Mucosa of stomach (tissue), 1 donor: Measurements from ENCODE around the gene DCP2.
"Not testable (repeated sequence)": the region's sequence is repeated elsewhere in the genome, so short reads cannot be mapped to it uniquely, and the experiment has no call there.

Experiments used
- H3K27me3 ChIP-seq: one replicate; pipeline ENCODE4 v1.7.0; 2013; ENCODE audit warnings: mild to moderate bottlenecking, low read length; ENCODE audit not compliant: control insufficient read depth, insufficient read depth
- H3K36me3 ChIP-seq: one replicate; pipeline ENCODE4 v1.7.0; 2013; ENCODE audit warnings: low read length; ENCODE audit not compliant: control insufficient read depth, insufficient read depth
- H3K4me1 ChIP-seq: one replicate; pipeline ENCODE4 v1.7.0; 2013; ENCODE audit warnings: mild to moderate bottlenecking, low read length; ENCODE audit not compliant: control insufficient read depth, insufficient read depth
- H3K4me3 ChIP-seq: one replicate; pipeline ENCODE4 v1.7.0; 2013; ENCODE audit warnings: low read length
- H3K9ac ChIP-seq: one replicate; pipeline ENCODE4 v1.7.0; 2013; ENCODE audit warnings: mild to moderate bottlenecking, low read length, moderate library complexity
- H3K9me3 ChIP-seq: one replicate; pipeline ENCODE4 v1.7.0; 2013; ENCODE audit warnings: mild to moderate bottlenecking, low read length, moderate library complexity; ENCODE audit not compliant: control insufficient read depth
- donor health status: Pancreatic carcinoma.

DCP2 gene

GRCh38 chr5:112956606-112957005 lies 20.0 kb upstream of the DCP2 start:
- H3K9me3 ChIP-seq = no peaks in the 10 kb centered on the region
- H3K27me3 ChIP-seq = no peaks in the 10 kb centered on the region
- H3K9ac ChIP-seq = no peak overlapping the region
- peaks cover 23% of the 10 kb centered on the region for H3K4me1 ChIP-seq
- H3K36me3 ChIP-seq = no peaks in the 10 kb centered on the region
- no peak overlapping the region for H3K4me3 ChIP-seq

GRCh38 chr5:112957036-112957808 lies 19.4 kb upstream of the DCP2 start:
- H3K27me3 ChIP-seq = no peaks in the 10 kb centered on the region
- H3K9ac ChIP-seq = no peak overlapping the region
- H3K4me3 ChIP-seq = no peak overlapping the region
- H3K36me3 ChIP-seq = no peaks in the 10 kb centered on the region
- peaks cover 23% of the 10 kb centered on the region for H3K4me1 ChIP-seq
- no peaks in the 10 kb centered on the region for H3K9me3 ChIP-seq

GRCh38 chr5:112958093-112959088 lies 18.2 kb upstream of the DCP2 start:
- no peak overlapping the region for H3K9ac ChIP-seq
- no peaks in the 10 kb centered on the region for H3K9me3 ChIP-seq
- no peaks in the 10 kb centered on the region for H3K36me3 ChIP-seq
- H3K27me3 ChIP-seq = no peaks in the 10 kb centered on the region
- no peak overlapping the region for H3K4me3 ChIP-seq
- peaks cover 23% of the 10 kb centered on the region for H3K4me1 ChIP-seq

GRCh38 chr5:112959872-112960271 lies 16.7 kb upstream of the DCP2 start:
- H3K9ac ChIP-seq, H3K9me3 ChIP-seq: not testable (repeated sequence)
- H3K4me1 ChIP-seq = peaks cover 23% of the 10 kb centered on the region

GRCh38 chr5:112960315-112960714 lies 16.3 kb upstream of the DCP2 start:
- no peak overlapping the region for H3K9ac ChIP-seq
- no peaks in the 10 kb centered on the region for H3K27me3 ChIP-seq
- no peaks in the 10 kb centered on the region for H3K9me3 ChIP-seq
- no peak overlapping the region for H3K4me3 ChIP-seq
- no peaks in the 10 kb centered on the region for H3K36me3 ChIP-seq
- peaks cover 23% of the 10 kb centered on the region for H3K4me1 ChIP-seq

More at GRCh38 chr5:112959872-112960271, 16.7 kb upstream of the DCP2 start:
- H3K36me3 ChIP-seq, H3K27me3 ChIP-seq, H3K4me3 ChIP-seq: not testable (repeated sequence)

GRCh38 chr5:112960863-112961504 lies 15.6 kb upstream of the DCP2 start:
- Histone ChIP-seq H3K9ac (no peak overlapping the region), H3K27me3 (no peaks in the 10 kb centered on the region), H3K36me3 (no peaks in the 10 kb centered on the region), H3K4me3 (no peak overlapping the region), H3K9me3 (no peaks in the 10 kb centered on the region), H3K4me1 (peaks cover 23% of the 10 kb centered on the region)

- H3K9ac ChIP-seq, H3K36me3 ChIP-seq, H3K4me3 ChIP-seq, H3K9me3 ChIP-seq, H3K27me3 ChIP-seq: not testable (repeated sequence)
- H3K4me1 ChIP-seq = peaks cover 18% of the 10 kb centered on the region
Measured at GRCh38 chr5:112963374-112963733, 13.2 kb upstream of the DCP2 start.

- H3K27me3 ChIP-seq = no peaks in the 10 kb centered on the region
- H3K9ac ChIP-seq = no peak overlapping the region
- H3K9me3 ChIP-seq = no peaks in the 10 kb centered on the region
- no peaks in the 10 kb centered on the region for H3K4me1 ChIP-seq
- H3K36me3 ChIP-seq = no peaks in the 10 kb centered on the region
- H3K4me3 ChIP-seq = no peak overlapping the region
Measured at GRCh38 chr5:112965733-112966306, 10.8 kb upstream of the DCP2 start.

- Histone ChIP-seq H3K9ac (no peak overlapping the region), H3K4me3 (no peak overlapping the region), H3K4me1 (no peaks in the 10 kb centered on the region), H3K9me3 (no peaks in the 10 kb centered on the region), H3K27me3 (no peaks in the 10 kb centered on the region), H3K36me3 (no peaks in the 10 kb centered on the region)
Measured at GRCh38 chr5:112967520-112968083, 9.0 kb upstream of the DCP2 start.

- no peak overlapping the region for H3K4me3 ChIP-seq
- H3K9me3 ChIP-seq = no peaks in the 10 kb centered on the region
- H3K36me3 ChIP-seq = no peaks in the 10 kb centered on the region
- no peaks in the 10 kb centered on the region for H3K27me3 ChIP-seq
- H3K9ac ChIP-seq = no peak overlapping the region
- H3K4me1 ChIP-seq = no peaks in the 10 kb centered on the region
Measured at GRCh38 chr5:112968411-112969106, 8.0 kb upstream of the DCP2 start.

- Histone ChIP-seq H3K4me1 (no peaks in the 10 kb centered on the region), H3K4me3 (no peak overlapping the region), H3K27me3 (no peaks in the 10 kb centered on the region), H3K36me3 (no peaks in the 10 kb centered on the region), H3K9ac (no peak overlapping the region), H3K9me3 (no peaks in the 10 kb centered on the region)
Measured at GRCh38 chr5:112971276-112971675, 5.3 kb upstream of the DCP2 start.
